OCI-LY3 (cell line): ENCODE measurements around the gene FARP1.

Source experiments
- H2AFZ ChIP-seq: fragments of 200-600, 300-600 bp; shearing (Covaris generic); 2 replicates; pipeline ENCODE4 v1.6.0; 2014; ENCODE audit warnings: antibody characterized with exemption, low read depth, low read length
- H3K27ac ChIP-seq: fragments of 200-600, 300-600 bp; sonication (generic); 2 replicates; pipeline ENCODE4 v1.5.1; 2014; ENCODE audit warnings: mild to moderate bottlenecking, low read length, moderate library complexity, mixed read lengths
- H3K27me3 ChIP-seq: fragments of 200-600, 300-600 bp; sonication (generic); 2 replicates; pipeline ENCODE4 v1.6.1; 2014; ENCODE audit warnings: low read depth, low read length, mixed read lengths
- H3K36me3 ChIP-seq: fragments of 200-600, 300-600 bp; sonication (generic); replicated peaks from 2 replicates; pipeline ENCODE3; 2014; ENCODE audit warnings: low read depth, low read length, mixed read lengths
- H3K4me1 ChIP-seq: fragments of 300-600, 200-600 bp; sonication (generic); 2 replicates; pipeline ENCODE4 v1.6.1; 2014; ENCODE audit warnings: low read length, mixed read lengths
- H3K4me2 ChIP-seq: fragments of 200-600, 300-600 bp; sonication (generic); 2 replicates; pipeline ENCODE4 v1.6.1; 2014; ENCODE audit warnings: low read length, mixed read lengths
- H3K4me3 ChIP-seq: fragments of 300-600, 200-600 bp; sonication (generic); 2 replicates; pipeline ENCODE4 v1.5.1; 2014; ENCODE audit warnings: antibody characterized with exemption, mild to moderate bottlenecking, low read length, moderate library complexity
- H3K79me2 ChIP-seq: fragments of 300-600, 200-600 bp; shearing (Covaris generic); 2 replicates; pipeline ENCODE4 v1.6.1; 2014; ENCODE audit warnings: mild to moderate bottlenecking, low read length, mixed read lengths
- H3K9ac ChIP-seq: fragments of 300-600, 200-600 bp; shearing (Covaris generic); 2 replicates; pipeline ENCODE4 v1.6.0; 2014; ENCODE audit warnings: mild to moderate bottlenecking, low read length, moderate library complexity
- H3K9me3 ChIP-seq: fragments of 200-600, 300-600 bp; shearing (Covaris generic); 2 replicates; pipeline ENCODE4 v1.6.1; 2014; ENCODE audit warnings: low read length, mixed read lengths; ENCODE audit not compliant: insufficient read depth
- H4K20me1 ChIP-seq: fragments of 200-600, 300-600 bp; sonication (generic); 2 replicates; pipeline ENCODE4 v1.6.1; 2016; ENCODE audit warnings: low read length, mixed read lengths; ENCODE audit not compliant: insufficient read depth
- CTCF ChIP-seq: fragments of 200-600, 300-600 bp; sonication (generic); IDR thresholded peaks from 2 replicates; pipeline ENCODE4 v1.5.1; 2014; ENCODE audit warnings: antibody characterized with exemption, low read length, low read depth
- EZH2phosphoT487 ChIP-seq: fragments of 200-600 bp; shearing (Covaris generic); IDR thresholded peaks from 2 replicates; pipeline ENCODE4 v1.6.1; 2018; ENCODE audit warnings: antibody characterized with exemption, mixed run types, low read depth

FARP1 gene

DNA sequence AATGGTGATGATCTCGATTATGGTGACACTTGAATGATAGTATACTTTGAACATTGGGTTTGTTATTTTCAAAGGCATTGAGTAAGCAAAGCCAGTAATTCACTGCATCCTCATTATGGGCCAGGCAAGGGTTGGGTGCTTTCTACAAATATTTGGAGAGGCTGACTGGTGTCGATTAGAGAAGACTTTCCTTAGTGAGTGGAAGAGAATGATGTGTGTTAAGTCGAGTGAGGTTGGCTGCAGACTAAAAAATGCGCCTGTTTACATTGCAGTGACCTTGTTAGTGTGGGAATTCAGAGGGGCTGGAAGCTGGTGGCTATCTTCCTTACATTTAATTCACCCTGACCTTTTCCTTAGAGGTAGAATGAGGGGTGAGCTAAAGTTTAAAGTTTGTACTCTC, 56.6 kb downstream of the FARP1 start:
- Histone ChIP-seq H3K79me2 (no peaks in the 10 kb centered on the region), H3K4me3 (no peak overlapping the region), H3K36me3 (no peaks in the 10 kb centered on the region), H3K4me1 (no peaks in the 10 kb centered on the region), H3K4me2 (no peak overlapping the region), H3K9me3 (no peaks in the 10 kb centered on the region), H2AFZ (no peak overlapping the region), H3K27ac (no peak overlapping the region), H3K9ac (no peak overlapping the region), H3K27me3 (peaks cover 3% of the 10 kb centered on the region; the same call in 1 of the 2 replicates), H4K20me1 (no peaks in the 10 kb centered on the region)
- TF ChIP-seq EZH2phosphoT487 (no peak), CTCF (no peak)

DNA sequence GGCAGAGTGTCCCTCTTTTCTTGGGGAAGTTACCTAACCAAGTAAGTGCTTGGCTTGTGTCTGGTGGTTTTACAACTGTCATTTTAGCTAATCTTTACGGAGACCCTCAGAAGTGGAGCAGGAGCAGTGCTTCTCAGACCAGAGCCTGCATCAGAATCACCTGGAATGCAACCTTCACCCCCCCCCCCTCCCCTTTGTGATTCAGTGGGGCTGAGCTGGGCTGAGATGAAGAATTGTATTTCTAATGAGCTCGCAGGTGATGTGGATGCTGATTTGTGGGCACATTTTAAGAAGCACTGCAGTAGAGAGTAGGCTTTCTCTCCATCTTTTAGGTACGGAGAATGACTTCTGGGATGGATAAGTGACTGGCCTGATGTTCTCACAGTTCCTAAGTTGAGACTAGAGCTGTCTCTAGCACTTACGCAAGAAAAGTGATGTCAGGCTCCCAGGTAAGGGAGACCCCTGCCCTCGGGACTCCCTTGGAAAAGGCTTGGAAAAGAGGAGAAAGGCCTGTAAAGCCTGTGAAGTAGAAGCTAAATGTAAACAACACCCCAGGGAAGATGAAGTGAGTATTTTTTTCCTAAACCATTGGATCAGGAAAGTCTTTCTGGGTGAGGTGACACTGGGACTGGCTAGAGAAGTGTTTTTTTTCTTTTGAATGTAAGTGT, 57.5 kb downstream of the FARP1 start:
- Histone ChIP-seq H3K27me3 (peaks cover 3% of the 10 kb centered on the region; the same call in 1 of the 2 replicates), H3K79me2 (no peaks in the 10 kb centered on the region), H2AFZ (no peak overlapping the region), H3K4me3 (no peak overlapping the region), H3K36me3 (no peaks in the 10 kb centered on the region), H3K9me3 (no peaks in the 10 kb centered on the region), H4K20me1 (no peaks in the 10 kb centered on the region), H3K27ac (no peak overlapping the region), H3K4me1 (no peaks in the 10 kb centered on the region), H3K9ac (no peak overlapping the region), H3K4me2 (no peak overlapping the region)
- TF ChIP-seq CTCF (no peak), EZH2phosphoT487 (no peak)

GRCh38 chr13:98201189-98201588, 58.3 kb downstream of the FARP1 start:
- Histone ChIP-seq H3K79me2 (no peaks in the 10 kb centered on the region), H3K4me2 (no peak overlapping the region)
- TF ChIP-seq EZH2phosphoT487 (no peak), CTCF (no peak)

DNA sequence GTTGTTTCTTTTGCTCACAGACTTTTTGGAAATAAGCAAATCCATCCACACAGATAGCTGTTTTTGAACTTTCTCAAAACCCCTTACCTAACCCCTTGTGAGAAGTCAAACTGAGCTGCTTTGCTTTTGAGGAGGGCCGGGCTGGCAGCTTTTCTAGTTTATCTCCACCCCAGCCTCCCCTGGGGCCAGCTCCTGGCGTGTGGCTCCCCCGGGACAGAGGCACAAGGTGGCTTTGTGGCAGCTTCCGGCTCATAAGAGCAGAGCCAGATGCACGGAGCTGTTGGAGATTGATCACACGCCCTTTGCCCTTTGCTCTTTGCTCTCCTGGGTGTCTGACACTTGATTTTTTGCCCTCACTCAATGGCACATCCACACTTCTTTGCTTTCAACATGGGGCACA, 59.1 kb downstream of the FARP1 start:
- Histone ChIP-seq H3K4me2 (0 out of 2 replicates have a peak overlapping the region, but pooled peaks have one; percentile 17), H3K27ac (no peak overlapping the region), H2AFZ (no peak overlapping the region), H3K36me3 (no peaks in the 10 kb centered on the region), H3K4me1 (no peaks in the 10 kb centered on the region), H4K20me1 (no peaks in the 10 kb centered on the region), H3K4me3 (no peak overlapping the region), H3K27me3 (peaks cover 7% of the 10 kb centered on the region; the same call in 1 of the 2 replicates), H3K9me3 (no peaks in the 10 kb centered on the region), H3K79me2 (no peaks in the 10 kb centered on the region), H3K9ac (no peak overlapping the region)
- no peak for TF ChIP-seq CTCF
- TF ChIP-seq EZH2phosphoT487, result no peak

More at GRCh38 chr13:98201189-98201588, 58.3 kb downstream of the FARP1 start:
- no peak overlapping the region for H3K4me3 ChIP-seq
- H3K27ac ChIP-seq, result no peak overlapping the region
- no peaks in the 10 kb centered on the region for H3K9me3 ChIP-seq
- H3K4me1 ChIP-seq, result no peaks in the 10 kb centered on the region
- H3K9ac ChIP-seq, result no peak overlapping the region
- H3K36me3 ChIP-seq, result no peaks in the 10 kb centered on the region
- H3K27me3 ChIP-seq, result peaks cover 4% of the 10 kb centered on the region; the same call in 1 of the 2 replicates
- no peaks in the 10 kb centered on the region for H4K20me1 ChIP-seq
- no peak overlapping the region for H2AFZ ChIP-seq
